Lower lobe of right lung (tissue), 2 donors: Measurements from ENCODE around the gene HTRA3. TPM values are rescaled to one million over a fixed set of nuclear protein-coding genes. Genes with fewer than 3 reads are reported as not detected.
A peak's percentile ranks its signal among the peaks of the same experiment; 100 is the strongest.

Experiments
- ATAC-seq, 2 donors: fragments of 200-7000 bp; cut with Tn5 transposase; one replicate each; pipeline ENCODE4 v1.9.1; 2020 to 2022; ENCODE audit warnings: mild to moderate bottlenecking in 2 of 2, moderate library complexity in 2 of 2
- DNase-seq: peaks from one replicate; pipeline ENCODE4 v3.0.0-alpha.2; 2020
- H3K27ac ChIP-seq: fragments of 200-600 bp; one replicate; pipeline ENCODE4 v1.8.0; 2022
- H3K27me3 ChIP-seq: fragments of 200-600 bp; one replicate; pipeline ENCODE4 v1.8.0; 2022; ENCODE audit warnings: low read depth
- H3K36me3 ChIP-seq: fragments of 200-600 bp; one replicate; pipeline ENCODE4 v1.8.0; 2022; ENCODE audit warnings: mild to moderate bottlenecking
- H3K4me1 ChIP-seq: fragments of 200-600 bp; one replicate; pipeline ENCODE4 v1.8.0; 2022
- H3K4me3 ChIP-seq: fragments of 200-600 bp; one replicate; pipeline ENCODE4 v1.8.0; 2022; ENCODE audit warnings: mild to moderate bottlenecking
- H3K9me3 ChIP-seq: fragments of 200-600 bp; one replicate; pipeline ENCODE4 v1.8.0; 2022
- intact Hi-C: fragments of 100-400 bp; cut with DNase I; formaldehyde crosslinking; loops from one replicate; pipeline ENCODE4 v1.11.0; 2022
- total RNA-seq: library from RNA; stranded (reverse); fragmentation: NEBNext Ultra II Directional; extraction: Animal tissue kit (Norgen Biotek cat#: 25700); gene quantifications from one replicate; pipeline ENCODE4 v1.2.1, GENCODE V29; 2021
- TF ChIP-seq, protein P1 (sequence below): fragments of 200-600 bp; IDR thresholded peaks from one replicate; pipeline ENCODE4 v1.8.0; 2022; ENCODE audit warnings: antibody characterized with exemption, mild to moderate bottlenecking
- donor health status: DM: no; HTN: yes; CAD: no; lungs with severe emphysema.

HTRA3 gene
- total RNA-seq, 1 donor from 2014 or later, result 15.5 TPM

DNA sequence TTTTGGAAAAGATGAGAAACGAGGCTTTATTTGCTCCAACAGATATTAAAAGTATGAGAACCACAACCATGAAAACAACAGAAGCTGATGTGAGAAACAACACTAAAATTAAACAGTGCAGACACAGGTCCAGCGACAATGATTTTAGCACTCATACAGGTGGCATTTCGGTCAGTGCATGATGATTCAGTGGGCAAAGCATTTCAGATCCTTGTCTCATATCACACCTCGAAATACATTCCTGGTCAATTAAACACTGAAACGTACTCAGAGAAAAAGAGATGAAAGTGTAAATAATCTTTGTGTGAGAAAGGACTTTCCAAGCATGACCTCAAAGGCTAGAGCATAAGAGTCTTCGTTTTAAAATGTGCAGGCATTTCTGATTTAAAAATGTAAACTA lies 85.8 kb downstream of the HTRA3 start:
- H3K36me3 ChIP-seq, result no peaks in the 10 kb centered on the region
- H3K4me1 ChIP-seq, result peaks cover 43% of the 10 kb centered on the region
- ATAC-seq, result peak in 1 of 2 donors; percentile 63
- no peak for DNase-seq
- H3K4me3 ChIP-seq, result no peak overlapping the region
- H3K27me3 ChIP-seq, result no peaks in the 10 kb centered on the region
- H3K9me3 ChIP-seq, result no peaks in the 10 kb centered on the region
- no peak overlapping the region for H3K27ac ChIP-seq
- TF ChIP-seq, protein P1, sequence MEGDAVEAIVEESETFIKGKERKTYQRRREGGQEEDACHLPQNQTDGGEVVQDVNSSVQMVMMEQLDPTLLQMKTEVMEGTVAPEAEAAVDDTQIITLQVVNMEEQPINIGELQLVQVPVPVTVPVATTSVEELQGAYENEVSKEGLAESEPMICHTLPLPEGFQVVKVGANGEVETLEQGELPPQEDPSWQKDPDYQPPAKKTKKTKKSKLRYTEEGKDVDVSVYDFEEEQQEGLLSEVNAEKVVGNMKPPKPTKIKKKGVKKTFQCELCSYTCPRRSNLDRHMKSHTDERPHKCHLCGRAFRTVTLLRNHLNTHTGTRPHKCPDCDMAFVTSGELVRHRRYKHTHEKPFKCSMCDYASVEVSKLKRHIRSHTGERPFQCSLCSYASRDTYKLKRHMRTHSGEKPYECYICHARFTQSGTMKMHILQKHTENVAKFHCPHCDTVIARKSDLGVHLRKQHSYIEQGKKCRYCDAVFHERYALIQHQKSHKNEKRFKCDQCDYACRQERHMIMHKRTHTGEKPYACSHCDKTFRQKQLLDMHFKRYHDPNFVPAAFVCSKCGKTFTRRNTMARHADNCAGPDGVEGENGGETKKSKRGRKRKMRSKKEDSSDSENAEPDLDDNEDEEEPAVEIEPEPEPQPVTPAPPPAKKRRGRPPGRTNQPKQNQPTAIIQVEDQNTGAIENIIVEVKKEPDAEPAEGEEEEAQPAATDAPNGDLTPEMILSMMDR, result no peak
- intact Hi-C loops, result no loop called here

DNA sequence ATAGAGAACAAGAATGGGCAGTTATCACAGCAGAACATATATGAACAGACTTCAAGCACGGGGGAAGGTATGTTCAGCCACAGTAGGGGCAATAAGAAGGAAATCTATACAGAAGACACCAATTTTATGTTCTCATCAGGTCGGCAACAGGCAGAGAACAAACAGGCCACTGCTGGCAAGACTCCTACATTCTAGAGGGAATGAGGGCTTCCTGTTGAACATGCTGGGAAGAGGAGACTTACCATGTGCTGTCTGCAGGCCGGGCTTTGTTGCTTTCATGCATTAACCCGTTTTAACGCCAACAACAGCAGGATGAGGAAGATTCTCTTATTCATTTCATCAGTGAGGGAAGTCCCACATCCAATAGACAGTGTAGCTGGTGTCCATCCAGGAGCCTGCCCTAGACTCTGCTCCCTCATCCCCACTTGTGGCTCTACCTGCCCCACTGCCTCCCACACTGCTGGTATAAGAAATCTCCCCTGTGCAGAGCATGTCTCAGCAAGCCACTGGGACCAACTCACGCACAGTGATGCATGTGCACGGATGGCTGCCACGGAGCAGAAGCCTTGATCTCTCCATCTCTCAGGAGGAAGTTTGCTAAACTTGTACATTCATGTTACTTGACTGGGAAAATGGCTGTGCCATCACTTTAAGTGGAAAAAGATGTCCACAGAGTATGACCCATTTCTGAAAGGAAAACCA lies 86.5 kb downstream of the HTRA3 start:
- Histone ChIP-seq H3K9me3 (no peaks in the 10 kb centered on the region), H3K4me1 (peaks cover 39% of the 10 kb centered on the region), H3K4me3 (no peak overlapping the region), H3K27ac (no peak overlapping the region), H3K27me3 (no peaks in the 10 kb centered on the region), H3K36me3 (no peaks in the 10 kb centered on the region)
- no peak for ATAC-seq
- TF ChIP-seq, protein P1, result no peak
- intact Hi-C loops, result no loop called here
- DNase-seq, result no peak

Other genes starting within 250 kb of the HTRA3 start
- 5.2 TPM for gene ABLIM2, start 110.9 kb upstream of the HTRA3 start, total RNA-seq
- 73.1 TPM for gene SH3TC1, start 70.5 kb upstream of the HTRA3 start, total RNA-seq
- gene ACOX3, start 171.0 kb downstream of the HTRA3 start, total RNA-seq, result 30.4 TPM
- 23.9 TPM for gene TRMT44, start 171.0 kb downstream of the HTRA3 start, total RNA-seq